ENCODE results near the gene KRT24.
A peak's percentile ranks its signal among the peaks of the same experiment; 100 is the strongest.

GRCh38 chr17:40726919-40727318 is 23.4 kb upstream of the KRT24 start:
- peak; percentile 38; the same call in 1 of the 2 replicates for TF ChIP-seq CTCF (IDR thresholded peaks at IDR 0.05)
- TF ChIP-seq POLR2AphosphoS5 (IDR thresholded peaks at IDR 0.05; ENCODE audit: low read depth, low read length) = no peak
- no peak for TF ChIP-seq SIN3A (IDR thresholded peaks at IDR 0.05; ENCODE audit: borderline replicate concordance, insufficient read depth, low read depth, low read length)
- TF ChIP-seq REST (IDR thresholded peaks at IDR 0.05; ENCODE audit: insufficient read depth in 1 of 2, low read depth in 2 of 2, low read length in 1 of 2) = no peak

Data from Panc1 (cell line).